Skeletal muscle tissue (tissue), 4 donors: ENCODE data around the gene C5orf22. TPM values are rescaled to one million over a fixed set of nuclear protein-coding genes. Genes with fewer than 3 reads are reported as not detected.
A peak's percentile ranks its signal among the peaks of the same experiment; 100 is the strongest.

ENCODE experiments used
- H3K27ac ChIP-seq: one replicate; pipeline ENCODE4 v1.7.0; 2013; ENCODE audit warnings: mild to moderate bottlenecking, low read depth, low read length, inconsistent platforms
- H3K27me3 ChIP-seq, 3 donors: one replicate each; pipeline ENCODE4 v1.7.0; 2013; ENCODE audit warnings: low read length in 3 of 3; ENCODE audit not compliant: control insufficient read depth in 3 of 3, insufficient read depth in 3 of 3
- H3K36me3 ChIP-seq, 3 donors: one replicate each; pipeline ENCODE4 v1.7.0; 2013; ENCODE audit warnings: low read length in 3 of 3; ENCODE audit not compliant: control insufficient read depth in 3 of 3, insufficient read depth in 3 of 3
- H3K4me1 ChIP-seq, 3 donors: one replicate each; pipeline ENCODE4 v1.7.0; 2013; ENCODE audit warnings: low read length in 3 of 3, mild to moderate bottlenecking in 3 of 3; ENCODE audit not compliant: control insufficient read depth in 3 of 3, insufficient read depth in 3 of 3
- H3K4me3 ChIP-seq, 3 donors: one replicate each; pipeline ENCODE4 v1.7.0; 2013; ENCODE audit warnings: low read length in 3 of 3
- H3K9ac ChIP-seq, 3 donors: one replicate each; pipeline ENCODE4 v1.7.0; 2013; ENCODE audit warnings: low read length in 3 of 3, mild to moderate bottlenecking in 3 of 3, moderate library complexity in 2 of 3, low read depth in 1 of 3
- H3K9me3 ChIP-seq, 3 donors: one replicate each; pipeline ENCODE4 v1.7.0; 2013; ENCODE audit warnings: low read length in 3 of 3; ENCODE audit not compliant: control insufficient read depth in 3 of 3
- total RNA-seq: library from RNA; depleted of rRNA; stranded (reverse); fragments of >200 nt; gene quantifications from one replicate; pipeline ENCODE4 v1.2.3, GENCODE V29; 2014
- donor health status: Osteomylitis.

C5orf22 gene
- total RNA-seq, 1 donor from 2014 or later: 13.0 TPM

GRCh38 chr5:31502506-31502905 lies 29.6 kb upstream of the C5orf22 start:
- no peak overlapping the region for H3K27ac ChIP-seq
- H3K27me3 ChIP-seq: no peaks in the 10 kb centered on the region
- no peak overlapping the region for H3K9ac ChIP-seq
- no peak overlapping the region for H3K4me3 ChIP-seq
- H3K36me3 ChIP-seq: peaks cover 43 to 60% (median 58%) of the 10 kb centered on the region in 3 donors
- no peaks in the 10 kb centered on the region for H3K9me3 ChIP-seq
- no peaks in the 10 kb centered on the region for H3K4me1 ChIP-seq

- Histone ChIP-seq H3K9ac (no peak overlapping the region), H3K4me1 (no peaks in the 10 kb centered on the region), H3K36me3 (peaks cover 41 to 62% (median 54%) of the 10 kb centered on the region in 3 donors), H3K27ac (no peak overlapping the region), H3K9me3 (no peaks in the 10 kb centered on the region), H3K4me3 (no peak overlapping the region), H3K27me3 (no peaks in the 10 kb centered on the region)
Observed at GRCh38 chr5:31504529-31504928, 27.6 kb upstream of the C5orf22 start.

- H3K36me3 ChIP-seq: peaks cover 44 to 57% (median 55%) of the 10 kb centered on the region in 3 donors
- H3K27me3 ChIP-seq: no peaks in the 10 kb centered on the region
- no peak overlapping the region for H3K9ac ChIP-seq
- H3K27ac ChIP-seq: no peak overlapping the region
- no peak overlapping the region for H3K4me3 ChIP-seq
- H3K9me3 ChIP-seq: no peaks in the 10 kb centered on the region
- H3K4me1 ChIP-seq: no peaks in the 10 kb centered on the region
Observed at GRCh38 chr5:31511305-31511704, 20.8 kb upstream of the C5orf22 start.

DNA sequence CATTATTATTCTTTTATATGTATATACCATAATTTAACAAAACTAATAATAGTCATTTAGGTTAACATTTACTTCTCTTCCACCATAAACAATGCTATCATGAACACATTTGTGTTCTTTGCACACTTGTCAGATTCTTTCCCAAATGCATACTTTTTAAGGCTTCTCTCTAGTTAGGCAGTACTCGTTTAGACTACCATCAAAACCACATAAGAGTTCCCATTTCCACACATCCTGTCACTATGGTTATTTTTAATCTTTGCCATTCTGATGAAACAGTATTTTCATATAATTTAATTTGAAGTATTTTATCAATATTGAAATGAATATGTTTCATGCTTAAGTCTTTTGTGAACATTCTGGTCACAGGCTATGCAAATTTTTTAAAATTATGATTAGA lies 15.3 kb upstream of the C5orf22 start:
- H3K27ac ChIP-seq: no peak overlapping the region
- H3K9ac ChIP-seq: no peak overlapping the region
- no peak overlapping the region for H3K4me3 ChIP-seq
- H3K9me3 ChIP-seq: no peaks in the 10 kb centered on the region
- H3K36me3 ChIP-seq: peaks cover 17 to 34% (median 30%) of the 10 kb centered on the region in 3 donors
- H3K27me3 ChIP-seq: no peaks in the 10 kb centered on the region
- H3K4me1 ChIP-seq: no peaks in the 10 kb centered on the region

DNA sequence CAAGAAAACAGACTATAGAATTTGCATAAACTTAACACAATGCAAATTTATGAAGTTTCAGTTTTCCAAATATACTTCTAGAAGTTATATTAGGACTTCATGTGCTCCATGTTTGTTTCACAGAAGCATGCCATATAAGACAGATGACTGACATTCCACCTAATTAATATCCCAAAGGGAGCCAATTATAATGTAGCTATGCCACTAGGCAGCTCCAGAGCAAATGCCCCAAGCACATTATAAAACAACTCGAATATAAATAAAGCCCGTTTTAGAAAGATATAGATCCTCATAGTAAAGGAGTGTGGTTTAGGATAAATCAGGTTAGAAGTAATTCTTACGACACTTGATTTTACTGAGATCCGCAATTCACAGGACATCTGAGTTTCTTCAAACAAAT lies 9.1 kb upstream of the C5orf22 start:
- Histone ChIP-seq H3K9ac (no peak overlapping the region), H3K36me3 (peaks cover 29 to 51% (median 41%) of the 10 kb centered on the region in 3 donors), H3K27me3 (no peaks in the 10 kb centered on the region), H3K4me1 (no peaks in the 10 kb centered on the region), H3K9me3 (no peaks in the 10 kb centered on the region), H3K4me3 (no peak overlapping the region), H3K27ac (no peak overlapping the region)

- Histone ChIP-seq H3K4me1 (peaks cover 20 to 30% (median 29%) of the 10 kb centered on the region in 3 donors), H3K9ac (peak overlapping the region; percentile 87 to 95 (median 91)), H3K4me3 (peak overlapping the region; percentile 95 to 99 (median 98)), H3K27me3 (no peaks in the 10 kb centered on the region), H3K9me3 (no peaks in the 10 kb centered on the region), H3K27ac (no peak overlapping the region), H3K36me3 (peaks cover 36 to 48% (median 45%) of the 10 kb centered on the region in 3 donors)
Observed at GRCh38 chr5:31530541-31531265, 1.4 kb upstream of the C5orf22 start.

- Histone ChIP-seq H3K4me1 (peaks cover 20 to 30% (median 29%) of the 10 kb centered on the region in 3 donors), H3K4me3 (peak overlapping the region; percentile 95 to 99 (median 98)), H3K9me3 (no peaks in the 10 kb centered on the region), H3K27ac (peak overlapping the region; percentile 72), H3K27me3 (no peaks in the 10 kb centered on the region), H3K9ac (peak overlapping the region; percentile 87 to 95 (median 91)), H3K36me3 (peaks cover 29 to 44% (median 38%) of the 10 kb centered on the region in 3 donors)
Observed at GRCh38 chr5:31531543-31531887, 586 bp upstream of the C5orf22 start.

DNA sequence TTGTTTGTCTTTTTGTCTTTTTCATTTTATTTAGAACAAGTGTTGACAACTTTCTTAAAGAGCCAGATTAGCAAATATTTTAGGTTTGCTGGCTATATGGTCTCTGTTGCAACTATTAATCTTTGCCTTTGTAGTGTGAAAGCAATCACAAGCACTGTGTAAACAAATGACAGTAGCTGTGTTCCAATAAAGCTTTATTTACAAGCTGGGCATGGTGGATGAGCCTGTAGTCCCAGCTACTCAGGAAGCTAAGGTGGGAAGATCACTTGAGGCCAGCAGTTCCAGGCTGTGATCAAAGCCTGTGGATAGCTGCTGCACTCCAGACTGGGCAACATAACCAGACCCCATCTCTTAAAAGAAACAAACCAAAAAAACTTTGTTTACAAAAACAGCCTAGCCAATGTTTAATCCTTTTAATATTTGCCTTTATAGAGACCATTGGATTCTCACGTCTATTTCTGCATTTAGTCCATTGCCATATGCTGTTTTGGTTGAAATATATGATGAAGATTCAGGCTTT lies 2.5 kb downstream of the C5orf22 start:
- H3K27ac ChIP-seq: no peak overlapping the region
- no peaks in the 10 kb centered on the region for H3K27me3 ChIP-seq
- peaks cover 8 to 42% (median 33%) of the 10 kb centered on the region in 3 donors for H3K36me3 ChIP-seq
- H3K9me3 ChIP-seq: no peaks in the 10 kb centered on the region
- no peak overlapping the region for H3K4me3 ChIP-seq
- H3K9ac ChIP-seq: no peak overlapping the region
- H3K4me1 ChIP-seq: peaks cover 20 to 30% (median 29%) of the 10 kb centered on the region in 3 donors

DNA sequence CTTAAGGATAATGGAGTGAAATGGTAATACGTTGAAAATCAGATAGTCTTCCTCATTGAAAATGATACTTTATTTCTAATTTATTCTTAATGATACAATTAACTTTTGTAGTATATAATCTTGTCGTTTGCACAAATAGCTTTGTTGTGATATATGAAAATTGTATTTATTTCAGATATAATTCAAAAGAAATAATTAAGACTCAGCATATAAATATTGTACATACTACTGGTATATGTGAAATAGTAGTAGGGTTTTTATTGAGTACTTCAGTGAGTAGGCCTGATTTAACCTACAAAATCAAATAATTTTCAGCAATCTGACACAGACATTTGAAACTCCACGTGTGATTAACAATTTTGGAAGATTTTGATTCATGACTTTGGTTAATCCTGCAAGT lies 4.8 kb downstream of the C5orf22 start:
- H3K4me3 ChIP-seq: no peak overlapping the region
- no peaks in the 10 kb centered on the region for H3K9me3 ChIP-seq
- no peak overlapping the region for H3K27ac ChIP-seq
- H3K36me3 ChIP-seq: peaks cover 16 to 52% (median 51%) of the 10 kb centered on the region in 3 donors
- no peaks in the 10 kb centered on the region for H3K27me3 ChIP-seq
- peaks cover 10 to 13% (median 13%) of the 10 kb centered on the region in 3 donors for H3K4me1 ChIP-seq
- H3K9ac ChIP-seq: no peak overlapping the region

DNA sequence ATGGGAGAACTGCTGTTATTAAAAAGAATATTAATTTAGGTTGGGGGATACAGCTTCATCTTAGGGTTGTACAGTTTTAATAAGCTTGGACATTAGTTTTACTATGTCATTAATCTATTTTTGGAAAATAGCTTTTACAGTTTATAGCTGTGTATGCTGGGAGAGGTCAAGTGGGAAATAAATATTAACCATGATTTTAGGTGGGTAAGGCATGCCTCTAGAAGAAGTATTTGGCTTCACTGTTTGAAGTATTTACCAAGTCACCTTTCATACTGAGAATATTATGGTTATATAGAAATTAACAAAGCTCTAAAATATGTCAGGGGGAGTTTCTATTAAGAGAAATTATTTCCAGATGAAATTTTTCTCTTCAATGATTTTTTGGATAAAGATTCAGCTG lies 5.2 kb downstream of the C5orf22 start:
- Histone ChIP-seq H3K27me3 (no peaks in the 10 kb centered on the region), H3K9me3 (no peaks in the 10 kb centered on the region), H3K27ac (no peak overlapping the region), H3K9ac (no peak overlapping the region), H3K36me3 (peaks cover 16 to 55% (median 53%) of the 10 kb centered on the region in 3 donors), H3K4me1 (peaks cover 10 to 13% (median 13%) of the 10 kb centered on the region in 3 donors), H3K4me3 (no peak overlapping the region)
